Mammary epithelial cell (primary cell): Measurements from ENCODE around the gene TRIM6.

ENCODE experiments used
- CTCF ChIP-seq, 2 donors: IDR thresholded peaks in 1 of 2; conservative IDR thresholded peaks in 1 of 2; 2 replicates each; pipeline ENCODE4 v1.5.1; 2011 to 2012; ENCODE audit warnings: inconsistent platforms in 2 of 2, low read length in 2 of 2, mild to moderate bottlenecking in 2 of 2, control low read depth in 1 of 2, low read depth in 1 of 2; ENCODE audit not compliant: insufficient read depth in 1 of 2; ENCODE audit errors: extremely low read depth in 1 of 2
- EZH2 ChIP-seq: IDR thresholded peaks from 2 replicates; pipeline ENCODE4 v1.6.1; 2012; ENCODE audit warnings: low read length, inconsistent platforms, borderline replicate concordance

GRCh38 chr11:5548440-5548839 is 48.0 kb upstream of the TRIM6 start, which contains the start of gene OR52H1:
- no peak for TF ChIP-seq CTCF (conservative IDR thresholded peaks at IDR 0.05 in 1 of 2, IDR thresholded peaks at IDR 0.05 in 1 of 2; ENCODE audit: extremely low read depth in 1 of 2, insufficient read depth in 1 of 2, low read depth in 1 of 2, low read length in 2 of 2)
- no peak for TF ChIP-seq EZH2
